Transverse colon (tissue), 3 donors: Measurements from ENCODE around the gene ASTL.

Experiments used
- POLR2A ChIP-seq: fragments of 450-650 bp; IDR thresholded peaks from one replicate; pipeline ENCODE4 v1.6.1; 2016; ENCODE audit warnings: antibody characterized with exemption, mild to moderate bottlenecking, moderate library complexity
- TF ChIP-seq, protein P1 (sequence below), 5 experiments: fragments of 200-600 bp in 3 of 5; fragments of 450-650 bp in 2 of 5; sonication (generic) in 3 of 5; IDR thresholded peaks; 1 replicate in 2 of 5; 2 replicates in 3 of 5; pipeline ENCODE4 v1.5.1; 2016 to 2017; ENCODE audit warnings: antibody characterized with exemption in 5 of 5, inconsistent platforms in 3 of 5, mild to moderate bottlenecking in 2 of 5, moderate library complexity in 1 of 5

GRCh38 chr2:96100893-96101304 is 37.4 kb downstream of the ASTL start:
- TF ChIP-seq, protein P1, sequence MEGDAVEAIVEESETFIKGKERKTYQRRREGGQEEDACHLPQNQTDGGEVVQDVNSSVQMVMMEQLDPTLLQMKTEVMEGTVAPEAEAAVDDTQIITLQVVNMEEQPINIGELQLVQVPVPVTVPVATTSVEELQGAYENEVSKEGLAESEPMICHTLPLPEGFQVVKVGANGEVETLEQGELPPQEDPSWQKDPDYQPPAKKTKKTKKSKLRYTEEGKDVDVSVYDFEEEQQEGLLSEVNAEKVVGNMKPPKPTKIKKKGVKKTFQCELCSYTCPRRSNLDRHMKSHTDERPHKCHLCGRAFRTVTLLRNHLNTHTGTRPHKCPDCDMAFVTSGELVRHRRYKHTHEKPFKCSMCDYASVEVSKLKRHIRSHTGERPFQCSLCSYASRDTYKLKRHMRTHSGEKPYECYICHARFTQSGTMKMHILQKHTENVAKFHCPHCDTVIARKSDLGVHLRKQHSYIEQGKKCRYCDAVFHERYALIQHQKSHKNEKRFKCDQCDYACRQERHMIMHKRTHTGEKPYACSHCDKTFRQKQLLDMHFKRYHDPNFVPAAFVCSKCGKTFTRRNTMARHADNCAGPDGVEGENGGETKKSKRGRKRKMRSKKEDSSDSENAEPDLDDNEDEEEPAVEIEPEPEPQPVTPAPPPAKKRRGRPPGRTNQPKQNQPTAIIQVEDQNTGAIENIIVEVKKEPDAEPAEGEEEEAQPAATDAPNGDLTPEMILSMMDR (IDR thresholded peaks at IDR 0.05) = no peak
- no peak for TF ChIP-seq POLR2A
